ENCODE results near the gene RPL37. TPM values are rescaled to one million over a fixed set of nuclear protein-coding genes. Genes with fewer than 3 reads are reported as not detected.
"Not testable (repeated sequence)": the region's sequence is repeated elsewhere in the genome, so short reads cannot be mapped to it uniquely, and the experiment has no call there.

RPL37 gene
- 6,697 TPM for polyA plus RNA-seq (2013, experiment 1 of 2)
- polyA plus RNA-seq (2013, experiment 2 of 2), result 6,922 TPM

DNA sequence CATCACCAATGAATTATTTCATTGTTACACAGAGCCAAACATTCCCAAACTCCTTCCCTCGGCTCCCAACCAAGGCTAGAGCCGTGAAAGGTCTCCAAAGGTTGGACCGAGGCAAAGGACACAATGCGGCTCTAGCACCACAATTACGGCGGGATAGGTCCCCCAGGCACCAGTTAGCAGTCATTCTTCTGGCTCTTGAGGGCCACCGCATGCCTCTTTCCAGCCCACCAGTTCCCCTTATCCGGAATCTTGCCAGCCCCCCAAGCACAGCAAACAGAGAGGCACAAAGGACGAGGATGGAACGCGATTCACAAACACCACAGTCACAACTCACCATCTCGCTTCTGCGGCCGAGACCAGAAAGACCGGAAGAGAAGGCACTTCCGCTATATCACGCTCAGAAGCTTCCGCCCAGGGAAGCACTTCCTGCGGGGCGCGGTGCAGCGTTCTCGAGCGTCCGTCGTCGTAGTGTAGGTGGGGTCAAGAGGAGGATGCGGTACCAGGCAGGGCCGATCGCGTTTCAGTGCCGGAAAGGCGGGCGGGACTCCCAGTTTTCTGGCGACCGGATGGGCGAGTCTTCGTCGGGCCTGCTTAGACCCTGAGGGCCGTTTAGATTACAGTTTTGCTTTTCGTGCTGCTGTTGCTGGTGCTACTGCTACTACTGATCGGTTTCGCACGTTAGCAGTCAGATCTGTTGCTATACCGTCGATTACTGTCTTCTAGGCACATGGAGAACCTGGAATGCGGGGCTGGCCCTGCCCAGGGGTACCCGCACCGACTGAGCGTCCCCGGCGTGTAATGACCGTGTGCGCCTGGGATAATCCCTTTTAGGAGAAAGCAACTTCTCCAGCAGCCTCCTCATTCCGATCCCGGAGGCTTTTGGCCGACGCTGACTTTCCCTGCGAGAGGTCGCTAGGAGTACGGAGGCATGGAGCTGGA, at the start of gene RPL37:
Gene RPL37, minus strand, starts transcription at position 374 of the 939 bp plus-strand sequence. Its CDS starts 37 bp downstream, at position 337.
- no peak within 1 kb of the TSS for H2BK15ac ChIP-seq (ENCODE audit: low read length)
- peak within 1 kb of the TSS; percentile 84 for H2AFZ ChIP-seq (ENCODE audit: low read length)
- H3K4me2 ChIP-seq (ENCODE audit: insufficient read depth, low read length, poor library complexity, severe bottlenecking), result peak within 1 kb of the TSS; percentile 80
- no peak within 1 kb of the TSS for H2BK120ac ChIP-seq (ENCODE audit: low read depth, low read length)
- peaks cover 0 to 1% of the 10 kb centered on the region in 2 donors for H3K9me3 ChIP-seq (replicated peaks in 1 of 2; ENCODE audit: control insufficient read depth in 2 of 2, insufficient read depth in 1 of 2, low read depth in 1 of 2, low read length in 2 of 2)
- H3K27ac ChIP-seq (replicated peaks; ENCODE audit: low read length), result peak within 1 kb of the TSS; percentile 84
- no peak within 1 kb of the TSS for H4K8ac ChIP-seq (ENCODE audit: low read depth, low read length)
- H2AK5ac ChIP-seq (ENCODE audit: low read depth, low read length), result peak within 1 kb of the TSS; percentile 36
- H3K23ac ChIP-seq (ENCODE audit: low read depth, low read length, poor library complexity), result peak within 1 kb of the TSS; percentile 66
- peak within 1 kb of the TSS; percentile 87 for H3K9ac ChIP-seq (ENCODE audit: low read depth, low read length, poor library complexity)
- peak; percentile 88 for DNase-seq (ENCODE audit: low spot score)
- peak within 1 kb of the TSS; percentile 91 for H2BK5ac ChIP-seq (ENCODE audit: low read length)
- no CpG with 5 or more reads among the region's 61 CpGs for WGBS, 2 donors (ENCODE audit: extremely low coverage in 2 of 2, insufficient read length in 2 of 2, insufficient replicate concordance in 1 of 2)
- no peak within 1 kb of the TSS for H4K91ac ChIP-seq (ENCODE audit: low read depth, low read length, poor library complexity)
- H3K14ac ChIP-seq (ENCODE audit: low read length), result peak within 1 kb of the TSS; percentile 72
- H3K4me3 ChIP-seq (ENCODE audit: low read length in 2 of 2), result peak within 1 kb of the TSS; percentile 87 to 95
- H3K4ac ChIP-seq (ENCODE audit: low read length), result no peak within 1 kb of the TSS
- H3K18ac ChIP-seq (ENCODE audit: low read length), result peak within 1 kb of the TSS; percentile 92
- no peaks in the 10 kb centered on the region for H3K27me3 ChIP-seq (ENCODE audit: control insufficient read depth in 3 of 3, insufficient read depth in 3 of 3, low read depth in 1 of 3, low read length in 3 of 3)
- no peak within 1 kb of the TSS for H2BK12ac ChIP-seq (ENCODE audit: low read length)
- peaks cover 30 to 44% of the 10 kb centered on the region in 2 donors for H3K36me3 ChIP-seq (replicated peaks in 1 of 2; ENCODE audit: control insufficient read depth in 2 of 2, insufficient read depth in 2 of 2, low read length in 2 of 2)
- no peaks in the 10 kb centered on the region for H3K79me1 ChIP-seq (ENCODE audit: low read depth, low read length)
- peaks cover 8 to 9% of the 10 kb centered on the region in 2 donors for H3K4me1 ChIP-seq (ENCODE audit: control insufficient read depth in 2 of 2, insufficient read depth in 1 of 2, low read depth in 1 of 2, low read length in 2 of 2)

DNA sequence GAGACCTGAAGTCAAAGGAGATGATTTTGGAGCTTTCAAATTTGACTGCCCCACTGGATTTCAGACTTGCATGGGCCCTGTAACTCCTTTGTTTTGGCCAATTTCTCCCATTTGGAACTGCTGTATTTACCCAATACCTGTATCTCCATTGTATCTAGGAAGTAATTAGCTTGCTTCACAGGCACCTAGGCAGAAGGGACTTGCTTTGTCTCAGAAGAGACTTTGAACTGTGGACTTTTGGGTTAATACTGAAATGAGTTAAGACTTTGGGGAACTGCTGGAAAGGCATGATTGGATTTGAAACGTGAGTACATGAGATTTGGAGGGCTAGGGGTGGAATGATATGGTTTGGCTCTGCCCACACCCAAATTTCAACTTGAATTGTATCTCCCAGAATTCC, 48.0 kb upstream of the RPL37 start:
- WGBS, 2 donors (ENCODE audit: extremely low coverage in 2 of 2, insufficient read length in 2 of 2, insufficient replicate concordance in 1 of 2), result no CpG with 5 or more reads among the region's 1 CpG
- H2BK5ac ChIP-seq (ENCODE audit: low read length); H3K4me1 ChIP-seq (ENCODE audit: control insufficient read depth in 2 of 2, insufficient read depth in 1 of 2, low read depth in 1 of 2, low read length in 2 of 2); H3K36me3 ChIP-seq (replicated peaks in 1 of 2; ENCODE audit: control insufficient read depth in 2 of 2, insufficient read depth in 2 of 2, low read length in 2 of 2); H3K14ac ChIP-seq (ENCODE audit: low read length); H3K18ac ChIP-seq (ENCODE audit: low read length); H3K9ac ChIP-seq (ENCODE audit: low read depth, low read length, poor library complexity); H3K27me3 ChIP-seq (ENCODE audit: control insufficient read depth in 3 of 3, insufficient read depth in 3 of 3, low read depth in 1 of 3, low read length in 3 of 3); DNase-seq (ENCODE audit: low spot score); H3K23ac ChIP-seq (ENCODE audit: low read depth, low read length, poor library complexity); H2BK15ac ChIP-seq (ENCODE audit: low read length); H2BK12ac ChIP-seq (ENCODE audit: low read length); H4K8ac ChIP-seq (ENCODE audit: low read depth, low read length); H3K27ac ChIP-seq (replicated peaks; ENCODE audit: low read length); H4K91ac ChIP-seq (ENCODE audit: low read depth, low read length, poor library complexity); H2BK120ac ChIP-seq (ENCODE audit: low read depth, low read length); H2AFZ ChIP-seq (ENCODE audit: low read length); H3K4me2 ChIP-seq (ENCODE audit: insufficient read depth, low read length, poor library complexity, severe bottlenecking); H3K9me3 ChIP-seq (replicated peaks in 1 of 2; ENCODE audit: control insufficient read depth in 2 of 2, insufficient read depth in 1 of 2, low read depth in 1 of 2, low read length in 2 of 2); H3K4me3 ChIP-seq (ENCODE audit: low read length in 2 of 2); H2AK5ac ChIP-seq (ENCODE audit: low read depth, low read length); H3K79me1 ChIP-seq (ENCODE audit: low read depth, low read length); H3K4ac ChIP-seq (ENCODE audit: low read length): not testable (repeated sequence)

DNA sequence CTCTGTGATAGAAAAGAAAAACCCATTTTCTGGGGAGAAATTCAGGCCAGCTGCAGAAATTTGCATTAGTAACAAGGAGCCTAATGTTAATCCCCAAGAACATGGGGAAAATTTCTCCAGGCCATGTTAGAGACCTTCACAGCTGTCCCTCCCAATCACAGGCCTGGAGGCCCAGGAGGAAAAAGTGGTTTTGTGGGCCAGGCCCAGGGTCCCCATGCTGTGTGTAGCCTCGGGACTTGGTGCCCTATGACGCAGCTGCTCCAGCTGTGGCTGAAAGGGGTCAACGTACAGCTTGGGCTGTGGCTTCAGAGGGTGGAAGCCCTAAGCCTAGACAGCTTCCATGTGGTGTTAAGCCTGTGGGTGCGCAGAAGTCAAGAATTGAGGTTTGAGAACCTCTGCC, 47.3 kb upstream of the RPL37 start:
- Histone ChIP-seq H3K36me3 (replicated peaks in 1 of 2; ENCODE audit: control insufficient read depth in 2 of 2, insufficient read depth in 2 of 2, low read length in 2 of 2) (no peaks in the 10 kb centered on the region), H3K27me3 (ENCODE audit: control insufficient read depth in 3 of 3, insufficient read depth in 3 of 3, low read depth in 1 of 3, low read length in 3 of 3) (no peaks in the 10 kb centered on the region), H3K4me3 (ENCODE audit: low read length in 2 of 2) (no peak overlapping the region), H3K9me3 (replicated peaks in 1 of 2; ENCODE audit: control insufficient read depth in 2 of 2, insufficient read depth in 1 of 2, low read depth in 1 of 2, low read length in 2 of 2) (no peaks in the 10 kb centered on the region), H3K4ac (ENCODE audit: low read length) (no peak overlapping the region), H3K23ac (ENCODE audit: low read depth, low read length, poor library complexity) (no peak overlapping the region), H2BK12ac (ENCODE audit: low read length) (no peak overlapping the region), H2BK5ac (ENCODE audit: low read length) (no peak overlapping the region), H3K79me1 (ENCODE audit: low read depth, low read length) (no peaks in the 10 kb centered on the region), H2BK15ac (ENCODE audit: low read length) (no peak overlapping the region), H2BK120ac (ENCODE audit: low read depth, low read length) (no peak overlapping the region), H3K27ac (replicated peaks; ENCODE audit: low read length) (no peak overlapping the region), H3K4me2 (ENCODE audit: insufficient read depth, low read length, poor library complexity, severe bottlenecking) (no peak overlapping the region), H2AK5ac (ENCODE audit: low read depth, low read length) (no peak overlapping the region), H3K14ac (ENCODE audit: low read length) (no peak overlapping the region), H3K18ac (ENCODE audit: low read length) (no peak overlapping the region), H2AFZ (ENCODE audit: low read length) (no peak overlapping the region), H4K8ac (ENCODE audit: low read depth, low read length) (no peak overlapping the region), H3K4me1 (ENCODE audit: control insufficient read depth in 2 of 2, insufficient read depth in 1 of 2, low read depth in 1 of 2, low read length in 2 of 2) (no peaks in the 10 kb centered on the region), H4K91ac (ENCODE audit: low read depth, low read length, poor library complexity) (no peak overlapping the region), H3K9ac (ENCODE audit: low read depth, low read length, poor library complexity) (no peak overlapping the region)
- WGBS, 2 donors (ENCODE audit: extremely low coverage in 2 of 2, insufficient read length in 2 of 2, insufficient replicate concordance in 1 of 2), result no CpG with 5 or more reads among the region's 4 CpGs
- no peak for DNase-seq (ENCODE audit: low spot score)

DNA sequence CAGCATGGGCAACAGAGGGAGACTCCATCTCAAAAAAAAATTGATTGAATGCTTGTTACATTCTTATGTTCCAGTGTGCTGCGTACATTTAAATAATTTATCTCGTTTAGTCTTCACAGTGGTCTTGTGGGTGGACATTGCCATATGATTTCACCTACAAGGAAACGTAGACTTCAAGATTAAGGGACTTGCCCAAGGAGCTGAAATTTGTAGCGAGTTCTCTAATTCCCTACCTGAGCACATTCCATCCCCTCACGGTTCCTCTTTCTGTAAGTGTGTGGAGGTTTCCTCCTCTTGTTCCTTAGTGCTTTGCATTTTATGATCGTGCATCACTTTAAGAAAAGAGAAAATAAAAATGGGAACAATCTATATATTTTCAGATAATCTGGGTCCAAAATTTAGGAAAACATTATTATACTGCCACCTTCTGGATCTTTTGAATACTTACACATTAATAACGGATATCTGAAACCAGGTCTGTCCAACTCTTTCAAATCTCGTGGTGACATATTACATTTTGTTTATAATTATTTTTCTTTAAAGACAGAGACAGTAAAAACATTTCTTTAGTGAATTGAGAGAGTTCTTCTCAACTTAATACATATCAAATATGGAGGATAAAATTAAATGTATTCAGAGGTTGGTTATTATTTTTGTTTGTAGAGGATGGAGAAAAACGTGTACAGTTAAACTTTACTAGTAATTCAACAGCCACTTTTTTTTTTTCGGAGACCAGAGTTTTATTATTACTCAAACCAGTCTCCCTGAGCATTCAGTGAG, 44.3 kb upstream of the RPL37 start:
- H3K36me3 ChIP-seq (replicated peaks in 1 of 2; ENCODE audit: control insufficient read depth in 2 of 2, insufficient read depth in 2 of 2, low read length in 2 of 2), result no peaks in the 10 kb centered on the region
- H4K8ac ChIP-seq (ENCODE audit: low read depth, low read length), result no peak overlapping the region
- 100% methylated on average over 1 of the region's 10 CpGs; no CpG with 5 or more reads in 1 of the 2 donors for WGBS, 2 donors (ENCODE audit: extremely low coverage in 2 of 2, insufficient read length in 2 of 2, insufficient replicate concordance in 1 of 2)
- no peak overlapping the region for H3K27ac ChIP-seq (replicated peaks; ENCODE audit: low read length)
- H2AFZ ChIP-seq (ENCODE audit: low read length), result no peak overlapping the region
- no peaks in the 10 kb centered on the region for H3K9me3 ChIP-seq (replicated peaks in 1 of 2; ENCODE audit: control insufficient read depth in 2 of 2, insufficient read depth in 1 of 2, low read depth in 1 of 2, low read length in 2 of 2)
- no peak overlapping the region for H4K91ac ChIP-seq (ENCODE audit: low read depth, low read length, poor library complexity)
- H2BK12ac ChIP-seq (ENCODE audit: low read length), result no peak overlapping the region
- H3K4me1 ChIP-seq (ENCODE audit: control insufficient read depth in 2 of 2, insufficient read depth in 1 of 2, low read depth in 1 of 2, low read length in 2 of 2), result no peaks in the 10 kb centered on the region
- H2BK120ac ChIP-seq (ENCODE audit: low read depth, low read length), result no peak overlapping the region
- H3K4ac ChIP-seq (ENCODE audit: low read length), result no peak overlapping the region
- no peaks in the 10 kb centered on the region for H3K27me3 ChIP-seq (ENCODE audit: control insufficient read depth in 3 of 3, insufficient read depth in 3 of 3, low read depth in 1 of 3, low read length in 3 of 3)
- no peak for DNase-seq (ENCODE audit: low spot score)
- H3K4me2 ChIP-seq (ENCODE audit: insufficient read depth, low read length, poor library complexity, severe bottlenecking), result no peak overlapping the region
- H3K9ac ChIP-seq (ENCODE audit: low read depth, low read length, poor library complexity), result no peak overlapping the region
- H3K18ac ChIP-seq (ENCODE audit: low read length), result no peak overlapping the region
- no peak overlapping the region for H2BK5ac ChIP-seq (ENCODE audit: low read length)
- H2BK15ac ChIP-seq (ENCODE audit: low read length), result no peak overlapping the region
- no peak overlapping the region for H3K4me3 ChIP-seq (ENCODE audit: low read length in 2 of 2)
- no peak overlapping the region for H2AK5ac ChIP-seq (ENCODE audit: low read depth, low read length)
- H3K79me1 ChIP-seq (ENCODE audit: low read depth, low read length), result no peaks in the 10 kb centered on the region
- H3K14ac ChIP-seq (ENCODE audit: low read length), result no peak overlapping the region
- H3K23ac ChIP-seq (ENCODE audit: low read depth, low read length, poor library complexity), result no peak overlapping the region
